ENCODE measurements around the gene CCDC192. TPM values are rescaled to one million over a fixed set of nuclear protein-coding genes. Genes with fewer than 3 reads are reported as not detected.

The CCDC192 gene
- total RNA-seq, 4 donors from 2014 or later: not detected

GRCh38 chr5:127864511-127864910, 161.3 kb downstream of the CCDC192 start:
- H3K27me3 ChIP-seq: no peaks in the 10 kb centered on the region
- intact Hi-C loops (cut with DNase I; ENCODE audit: low total_unique reads) (no loop called here), in situ Hi-C loops (cut with MboI; ENCODE audit: low pct_ligation_motif_present in 1 of 4, low pct_unique_long_range_greater_than_20kb in 1 of 4, low sequenced_read_pairs in 3 of 4) (loop anchor here in 1 of 4 donors (25.0 kb wide), 1 partner anchor 302 kb away; no protein-coding TSS in a partner anchor)
- peaks cover 0 to 55% (median 6%) of the 10 kb centered on the region in 4 donors for H3K4me1 ChIP-seq
- H3K9me3 ChIP-seq: no peaks in the 10 kb centered on the region
- TF ChIP-seq POLR2A (IDR thresholded peaks at IDR 0.05) (no peak), CTCF (IDR thresholded peaks at IDR 0.05) (no peak), EP300 (IDR thresholded peaks at IDR 0.05; ENCODE audit: low read depth) (no peak), POLR2AphosphoS5 (IDR thresholded peaks at IDR 0.05) (no peak)
- peak overlapping the region in 2 of 4 donors; percentile 22 to 32 for H3K27ac ChIP-seq
- WGBS, 2 donors (ENCODE audit: low coverage in 1 of 2): 92% methylated on average over 1 of the region's 1 CpG; no CpG with 5 or more reads in 1 of the 2 donors
- H3K36me3 ChIP-seq: no peaks in the 10 kb centered on the region
- DNase-seq: no peak
- H3K4me3 ChIP-seq: no peak overlapping the region

GRCh38 chr5:127865273-127865672, 162.1 kb downstream of the CCDC192 start:
- no peaks in the 10 kb centered on the region for H3K27me3 ChIP-seq
- H3K9me3 ChIP-seq: no peaks in the 10 kb centered on the region
- intact Hi-C loops (cut with DNase I; ENCODE audit: low total_unique reads): no loop called here
- WGBS, 2 donors (ENCODE audit: low coverage in 1 of 2): 57 to 60% methylated on average over 1 of the region's 1 CpG
- peaks cover 0 to 49% (median 5%) of the 10 kb centered on the region in 4 donors for H3K4me1 ChIP-seq
- no peak overlapping the region for H3K4me3 ChIP-seq
- peak overlapping the region in 2 of 4 donors; percentile 29 to 32 for H3K27ac ChIP-seq
- TF ChIP-seq CTCF (IDR thresholded peaks at IDR 0.05) (peak in 3 of 5 experiments; percentile 11 to 37 (median 30)), POLR2AphosphoS5 (IDR thresholded peaks at IDR 0.05) (no peak)
- in situ Hi-C loops (cut with MboI; ENCODE audit: low pct_ligation_motif_present in 1 of 4, low pct_unique_long_range_greater_than_20kb in 1 of 4, low sequenced_read_pairs in 3 of 4): loop anchor here in 1 of 4 donors (25.0 kb wide), 1 partner anchor 303 kb away; no protein-coding TSS in a partner anchor
- DNase-seq: no peak
- no peaks in the 10 kb centered on the region for H3K36me3 ChIP-seq

GRCh38 chr5:127867022-127867783, 164.0 kb downstream of the CCDC192 start:
- no peak for TF ChIP-seq POLR2AphosphoS5 (IDR thresholded peaks at IDR 0.05)
- TF ChIP-seq CTCF (IDR thresholded peaks at IDR 0.05): no peak
- no peak for TF ChIP-seq POLR2A (IDR thresholded peaks at IDR 0.05)
- TF ChIP-seq EP300 (IDR thresholded peaks at IDR 0.05; ENCODE audit: low read depth): no peak
- intact Hi-C loops (cut with DNase I; ENCODE audit: low total_unique reads) (no loop called here), in situ Hi-C loops (cut with MboI; ENCODE audit: low pct_ligation_motif_present in 1 of 4, low pct_unique_long_range_greater_than_20kb in 1 of 4, low sequenced_read_pairs in 3 of 4) (loop anchor here in 1 of 4 donors (25.0 kb wide), 1 partner anchor 305 kb away; no protein-coding TSS in a partner anchor)
- peak; percentile 52 for DNase-seq
- H3K27me3 ChIP-seq: no peaks in the 10 kb centered on the region
- no peak overlapping the region for H3K4me3 ChIP-seq
- peak overlapping the region; percentile 24 to 63 (median 50) for H3K27ac ChIP-seq
- peaks cover 0 to 51% (median 3%) of the 10 kb centered on the region in 4 donors for H3K4me1 ChIP-seq
- H3K36me3 ChIP-seq: no peaks in the 10 kb centered on the region
- H3K9me3 ChIP-seq: no peaks in the 10 kb centered on the region
- WGBS, 2 donors (ENCODE audit: low coverage in 1 of 2): 49 to 58% methylated on average over 3 to 6 of the region's 6 CpGs

GRCh38 chr5:127870914-127871313, 167.7 kb downstream of the CCDC192 start:
- Histone ChIP-seq H3K9me3 (no peaks in the 10 kb centered on the region), H3K36me3 (no peaks in the 10 kb centered on the region), H3K4me3 (no peak overlapping the region), H3K27me3 (no peaks in the 10 kb centered on the region), H3K27ac (peak overlapping the region in 1 of 4 donors; percentile 14), H3K4me1 (peaks cover 5 to 35% (median 9%) of the 10 kb centered on the region in 4 donors)
- in situ Hi-C loops (cut with MboI; ENCODE audit: low pct_ligation_motif_present in 1 of 4, low pct_unique_long_range_greater_than_20kb in 1 of 4, low sequenced_read_pairs in 3 of 4) (loop anchor here in 1 of 4 donors (25.0 kb wide), 1 partner anchor 309 kb away; no protein-coding TSS in a partner anchor), intact Hi-C loops (cut with DNase I; ENCODE audit: low total_unique reads) (no loop called here)
- TF ChIP-seq POLR2A (IDR thresholded peaks at IDR 0.05): no peak
- TF ChIP-seq POLR2AphosphoS5 (IDR thresholded peaks at IDR 0.05): no peak
- peak; percentile 56 for DNase-seq
- 32 to 45% methylated on average over 3 to 4 of the region's 4 CpGs for WGBS, 2 donors (ENCODE audit: low coverage in 1 of 2)

All from transverse colon (tissue), 4 donors.